Spleen (tissue), 7 donors: ENCODE data around the gene PDLIM7.

Experiments used
- CTCF ChIP-seq, 11 experiments: fragments of 200-600 bp in 7 of 11; fragments of 450-650 bp in 4 of 11; sonication (generic) in 4 of 11; IDR thresholded peaks in 8 of 11; conservative IDR thresholded peaks in 3 of 11; 1 replicate in 7 of 11; 2 replicates in 4 of 11; pipeline versions ENCODE4 v1.4.0 to v1.8.0; 2016 to 2021; ENCODE audit warnings: antibody characterized with exemption in 11 of 11, inconsistent platforms in 4 of 11, mild to moderate bottlenecking in 1 of 11
- POLR2A ChIP-seq, 3 donors: fragments of 450-650 bp; IDR thresholded peaks; one replicate each; pipeline ENCODE4 v1.5.1; 2017; ENCODE audit warnings: antibody characterized with exemption in 3 of 3, mild to moderate bottlenecking in 1 of 3
- donor health status: DM: no; HTN: no; CAD: no; lungs with moderate emphysema.
- donor health status: DM: no; HTN: no; CAD: no.
- donor health status: DM: no; HTN: no; CAD: no.

- TF ChIP-seq CTCF (IDR thresholded peaks at IDR 0.05 in 8 of 11, conservative IDR thresholded peaks at IDR 0.05 in 3 of 11) (no peak), POLR2A (IDR thresholded peaks at IDR 0.05) (no peak)
Observed at GRCh38 chr5:177462021-177462670, 35.3 kb downstream of the PDLIM7 start.
